Endothelial cell of umbilical vein (primary cell): ENCODE data around the gene SWSAP1. TPM values are rescaled to one million over a fixed set of nuclear protein-coding genes. Genes with fewer than 3 reads are reported as not detected.

Experiments used
- BruUV-seq: library from RNA; stranded (reverse); fragments of 400-500 nt; replicated peaks from 2 replicates; lab custom pipeline; 2021; lab: Mats Ljungman, UMichigan
- CTCF ChIA-PET: fragments of 300-600, 350-600 bp; sonication (Branson Sonifier 250); formaldehyde crosslinking; loops from one replicate; lab custom pipeline; 2021; ENCODE audit warnings: antibody characterized with exemption, inconsistent platforms; lab: Charles Lee
- POLR2A ChIA-PET: fragments of 300-600, 350-600 bp; sonication (Branson Sonifier 250); formaldehyde crosslinking; loops from one replicate; lab custom pipeline; 2021; ENCODE audit warnings: antibody characterized with exemption, inconsistent platforms; lab: Charles Lee
- DNase-seq: peaks from one replicate; pipeline ENCODE4 v3.0.0-alpha.2; 2011; ENCODE audit warnings: low read depth, low spot score
- FAIRE-seq: peaks from 2 replicates; lab custom pipeline; 2011; peaks lifted over from hg19 to GRCh38; lab: Jason Lieb, UNC
- H2AFZ ChIP-seq: 2 replicates; pipeline ENCODE4 v1.6.0; 2012; ENCODE audit warnings: low read depth, low read length, control low read depth, inconsistent platforms
- H3K27ac ChIP-seq: 2 replicates; pipeline ENCODE4 v1.5.1; 2011; ENCODE audit warnings: low read depth, mild to moderate bottlenecking, control low read depth, low read length, moderate library complexity; ENCODE audit not compliant: insufficient read depth
- H3K27me3 ChIP-seq, 2 experiments: 2 replicates each; pipeline versions ENCODE4 v1.6.0 to v1.6.1; 2011; ENCODE audit warnings: low read length in 2 of 2, mixed read lengths in 1 of 2; ENCODE audit not compliant: control insufficient read depth in 2 of 2, insufficient read depth in 2 of 2
- H3K36me3 ChIP-seq, 2 experiments: 2 replicates in 1 of 2; 3 replicates in 1 of 2; pipeline ENCODE4 v1.5.1; 2011; ENCODE audit warnings: low read length in 2 of 2, mild to moderate bottlenecking in 1 of 2, moderate library complexity in 1 of 2; ENCODE audit not compliant: control insufficient read depth in 2 of 2, insufficient read depth in 2 of 2; ENCODE audit errors: extremely low read depth in 1 of 2
- H3K4me1 ChIP-seq: 3 replicates; pipeline ENCODE4 v1.5.1; 2011; ENCODE audit warnings: mild to moderate bottlenecking, low read length; ENCODE audit not compliant: control insufficient read depth, insufficient read depth; ENCODE audit errors: extremely low read depth
- H3K4me2 ChIP-seq: 2 replicates; pipeline ENCODE4 v1.6.1; 2011; ENCODE audit warnings: low read length, control low read depth, mixed read lengths; ENCODE audit not compliant: insufficient read depth
- H3K4me3 ChIP-seq, 3 experiments: fragments of 200-600 bp in 1 of 3; sonication (generic), shearing (Covaris generic) in 1 of 3; replicated peaks in 1 of 3; 2 replicates each; pipeline ENCODE4 v1.5.1; 2011 to 2016; ENCODE audit warnings: control low read depth in 3 of 3, low read length in 3 of 3, mild to moderate bottlenecking in 2 of 3, inconsistent platforms in 1 of 3, low read depth in 1 of 3, moderate library complexity in 1 of 3; ENCODE audit not compliant: insufficient read depth in 1 of 3
- H3K79me2 ChIP-seq: 2 replicates; pipeline ENCODE4 v1.6.0; 2012; ENCODE audit warnings: low read length, inconsistent platforms; ENCODE audit not compliant: control insufficient read depth, insufficient read depth
- H3K9ac ChIP-seq: replicated peaks from 2 replicates; pipeline ENCODE3; 2011; ENCODE audit warnings: low read length, control low read depth; ENCODE audit not compliant: insufficient read depth; ENCODE audit errors: extremely low read depth
- H3K9me1 ChIP-seq: replicated peaks from 3 replicates; pipeline ENCODE4 v1.6.0; 2011; ENCODE audit warnings: mild to moderate bottlenecking, low read length; ENCODE audit not compliant: control insufficient read depth, insufficient read depth; ENCODE audit errors: extremely low read depth
- H3K9me3 ChIP-seq: replicated peaks from 2 replicates; pipeline ENCODE4 v1.5.1; 2012; ENCODE audit warnings: low read length, inconsistent platforms; ENCODE audit not compliant: control insufficient read depth, insufficient read depth
- H4K20me1 ChIP-seq: replicated peaks from 2 replicates; pipeline ENCODE3; 2011; ENCODE audit warnings: mild to moderate bottlenecking, low read length; ENCODE audit not compliant: control insufficient read depth, insufficient read depth; ENCODE audit errors: extremely low read depth
- CTCF ChIP-seq, 2 donors: IDR thresholded peaks; 1 replicate in 1 of 2; 2 replicates in 1 of 2; pipeline ENCODE4 v1.5.1; 2011; ENCODE audit warnings: low read length in 2 of 2, mild to moderate bottlenecking in 2 of 2, moderate library complexity in 2 of 2, control low read depth in 1 of 2, inconsistent platforms in 1 of 2, low read depth in 1 of 2; ENCODE audit not compliant: insufficient read depth in 1 of 2; ENCODE audit errors: extremely low read depth in 1 of 2
- EZH2 ChIP-seq: IDR thresholded peaks from 2 replicates; pipeline ENCODE4 v1.6.1; 2012; ENCODE audit warnings: borderline replicate concordance, low read depth, mild to moderate bottlenecking, moderate library complexity, low read length, inconsistent platforms; ENCODE audit not compliant: severe bottlenecking
- FOS ChIP-seq: IDR thresholded peaks from 2 replicates; pipeline ENCODE4 v1.6.1; 2011; ENCODE audit warnings: mild to moderate bottlenecking, low read length, moderate library complexity, borderline replicate concordance; ENCODE audit not compliant: insufficient read depth
- GATA2 ChIP-seq: IDR thresholded peaks from 2 replicates; pipeline ENCODE4 v1.7.0; 2011; ENCODE audit warnings: low read depth, mild to moderate bottlenecking, moderate library complexity, mixed read lengths, low read length; ENCODE audit not compliant: insufficient read length, insufficient read depth
- JUN ChIP-seq: IDR thresholded peaks from 2 replicates; pipeline ENCODE4 v1.6.1; 2011; ENCODE audit warnings: borderline replicate concordance, low read depth; ENCODE audit not compliant: insufficient read length, insufficient read depth
- MYC ChIP-seq: IDR thresholded peaks from one replicate; pipeline ENCODE4 v1.6.1; 2011; ENCODE audit warnings: mild to moderate bottlenecking, low read depth, low read length
- POLR2AphosphoS5 ChIP-seq: IDR thresholded peaks from 2 replicates; pipeline ENCODE4 v1.6.1; 2012; ENCODE audit warnings: low read depth, mild to moderate bottlenecking, control low read depth, low read length, moderate library complexity; ENCODE audit not compliant: insufficient read depth
- dilution Hi-C: fragments of 300-500 bp; cut with MboI; formaldehyde crosslinking; loops from one replicate; pipeline ENCODE4 v1.15.0; 2019; ENCODE audit warnings: low sequenced_read_pairs; ENCODE audit not compliant: extremely low pct_ligation_motif_present
- intact Hi-C: fragments of 100-400 bp; cut with micrococcal nuclease; formaldehyde crosslinking; loops from one replicate; pipeline ENCODE4 v1.10.0; 2022
- polyA plus RNA-seq, 4 experiments: library from polyadenylated mRNA; depleted of rRNA in 3 of 4; stranded (reverse) in 3 of 4; unstranded in 1 of 4; fragments of >200 nt; gene quantifications; 2 replicates each; pipeline versions ENCODE4 v1.2.1 to v1.2.3, GENCODE V29; 2011 to 2012; ENCODE audit warnings: missing spikeins in 1 of 4
- total RNA-seq: library from RNA; stranded (reverse); gene quantifications from 2 replicates; pipeline ENCODE4 v1.2.3, GENCODE V29; 2021

Gene SWSAP1
- total and polyA plus RNA-seq, 2 donors (not counting 3 experiments of a cell fraction or from before 2014, with no cell fraction given), result 3.7 to 4.4 TPM

GRCh38 chr19:11361771-11362731 is 12.4 kb upstream of the SWSAP1 start:
- FAIRE-seq (no peak), DNase-seq (no peak)
- Histone ChIP-seq H3K9ac (no peak overlapping the region), H3K36me3 (peaks cover 0 to 11% of the 10 kb centered on the region in 2 experiments), H3K27ac (no peak overlapping the region), H3K9me3 (no peaks in the 10 kb centered on the region), H4K20me1 (no peaks in the 10 kb centered on the region), H3K4me1 (no peaks in the 10 kb centered on the region), H2AFZ (no peak overlapping the region), H3K4me3 (no peak overlapping the region), H3K27me3 (no peaks in the 10 kb centered on the region), H3K79me2 (no peaks in the 10 kb centered on the region), H3K9me1 (no peaks in the 10 kb centered on the region), H3K4me2 (no peak overlapping the region)
- intact Hi-C loops (no loop called here), dilution Hi-C loops (no loop called here)
- TF ChIP-seq POLR2AphosphoS5 (no peak), MYC (no peak), CTCF (IDR thresholded peaks at IDR 0.05; ENCODE audit: extremely low read depth in 1 of 2, insufficient read depth in 1 of 2, low read depth in 1 of 2, low read length in 2 of 2) (no peak), JUN (no peak), EZH2 (no peak), GATA2 (no peak), FOS (no peak)
- ChIA-PET POLR2A (no interaction called here), CTCF (interaction anchor here (1.0 to 1.4 kb wide), 2 partner anchors 13 to 16 kb away, joined by 3 to 4 read pairs; no protein-coding TSS in a partner anchor)
- no TSS peak for BruUV-seq
